ENCODE results near the gene RBP4.
A peak's percentile ranks its signal among the peaks of the same experiment; 100 is the strongest.
"Not testable (repeated sequence)": the region's sequence is repeated elsewhere in the genome, so short reads cannot be mapped to it uniquely, and the experiment has no call there.

RBP4 gene

GRCh38 chr10:93565446-93565845, 35.6 kb downstream of the RBP4 start:
- no peak for DNase-seq

- DNase-seq: no peak
These were observed 40.5 kb downstream of the RBP4 start for GRCh38 chr10:93560541-93560940.

GRCh38 chr10:93559490-93559889, 41.5 kb downstream of the RBP4 start:
- no peak for DNase-seq

- DNase-seq: peak; percentile 82
These were observed 46.1 kb downstream of the RBP4 start for GRCh38 chr10:93554760-93555432.

GRCh38 chr10:93554316-93554663, 46.7 kb downstream of the RBP4 start:
- DNase-seq: no peak

GRCh38 chr10:93553482-93554315, 47.3 kb downstream of the RBP4 start:
- no peak for DNase-seq

GRCh38 chr10:93552780-93553179, 48.3 kb downstream of the RBP4 start:
- no peak for DNase-seq

- DNase-seq: no peak
These were observed 50.4 kb downstream of the RBP4 start for GRCh38 chr10:93550606-93551005.

- DNase-seq: no peak
These were observed 52.5 kb downstream of the RBP4 start for GRCh38 chr10:93548376-93549071.

GRCh38 chr10:93547522-93547921, 53.5 kb downstream of the RBP4 start:
- DNase-seq: no peak

- DNase-seq: not testable (repeated sequence)
These were observed 54.0 kb downstream of the RBP4 start for GRCh38 chr10:93546995-93547394.

GRCh38 chr10:93542358-93542791, 58.7 kb downstream of the RBP4 start:
- DNase-seq: no peak
